NCI-H2107 (cell line): ENCODE data around the gene SPRY4.
"Not testable (repeated sequence)": the region's sequence is repeated elsewhere in the genome, so short reads cannot be mapped to it uniquely, and the experiment has no call there.

Experiments
- DNase-seq: peaks from one replicate; lab custom pipeline; 2025; lab: John Stamatoyannopoulos, UW

The SPRY4 gene

DNA sequence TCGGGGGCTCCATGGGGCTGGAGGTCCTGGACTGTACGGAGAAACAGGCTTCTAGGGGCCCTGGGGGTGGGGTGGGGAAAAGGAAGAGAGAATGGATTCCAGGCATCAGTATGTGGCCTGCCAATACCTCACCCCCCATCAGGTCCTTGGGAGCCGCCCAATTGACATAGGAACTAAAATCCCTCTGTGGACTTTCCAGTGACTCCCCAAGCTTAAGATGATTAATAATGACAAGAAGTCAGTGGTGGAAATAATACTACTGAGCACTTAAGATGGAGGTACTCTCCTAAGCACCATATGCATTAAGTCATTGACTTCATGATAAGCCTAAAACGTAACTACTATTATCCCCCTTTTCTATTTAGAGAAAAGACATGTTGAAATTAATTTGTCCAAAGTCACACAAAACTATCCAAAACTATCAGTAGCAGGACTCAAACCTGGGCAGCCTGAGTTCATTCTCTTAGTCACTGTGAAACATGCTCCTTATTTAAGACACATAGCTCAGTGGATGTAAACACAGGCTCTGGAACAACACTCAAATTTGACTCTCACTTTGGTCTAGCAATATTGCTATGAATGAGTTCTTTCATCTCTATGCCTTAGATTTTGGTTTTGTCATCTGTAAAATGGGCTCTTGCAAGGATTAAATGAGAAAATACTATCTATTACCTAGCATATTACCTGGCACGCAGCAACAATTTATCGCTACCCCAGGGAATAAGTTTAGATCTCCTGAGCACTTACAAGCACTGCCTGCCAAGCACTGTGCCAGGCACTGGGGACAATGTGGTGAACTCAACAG lies 9.5 kb downstream of the SPRY4 start:
- no peak for DNase-seq

DNA sequence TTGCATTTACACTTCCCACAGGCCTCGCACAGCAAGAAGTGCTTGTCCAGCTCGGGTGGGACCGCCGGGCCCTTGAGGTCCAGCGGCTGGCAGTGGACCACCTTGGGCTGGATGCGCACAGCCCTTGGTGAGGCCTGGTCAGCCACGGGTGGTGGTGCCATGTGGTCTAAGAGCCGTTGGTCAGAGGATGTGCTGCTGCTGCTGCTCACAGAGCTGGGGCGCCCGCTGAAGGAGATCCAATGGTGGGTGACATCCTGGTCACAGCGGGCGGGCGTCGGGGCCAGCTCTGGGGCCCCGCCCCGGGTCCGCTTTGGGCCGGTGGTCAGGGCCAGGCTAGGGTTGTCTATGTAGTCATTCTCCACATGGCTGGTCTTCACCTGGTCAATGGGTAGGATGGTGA lies 10.2 kb downstream of the SPRY4 start:
- DNase-seq: no peak

DNA sequence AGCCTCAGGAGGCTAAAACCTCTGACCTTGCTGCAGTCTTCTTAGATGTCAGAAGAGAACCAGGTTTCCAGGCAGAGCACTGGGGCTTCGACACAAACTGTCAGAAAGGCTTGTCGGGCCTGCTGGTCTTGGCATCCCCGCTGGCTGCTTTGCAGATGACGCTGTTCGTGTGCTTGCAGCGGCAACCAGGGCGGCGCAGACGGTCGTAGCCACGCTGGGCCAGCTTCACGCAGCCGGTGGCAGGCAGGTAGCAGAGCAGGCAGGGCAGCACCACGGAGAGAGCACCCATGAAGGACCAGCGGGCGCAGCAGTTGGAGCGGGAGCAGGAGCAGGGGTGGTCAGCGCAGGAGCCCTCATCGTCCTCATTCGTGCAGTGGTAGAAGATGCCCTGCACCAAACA lies 10.7 kb downstream of the SPRY4 start:
- DNase-seq: no peak

DNA sequence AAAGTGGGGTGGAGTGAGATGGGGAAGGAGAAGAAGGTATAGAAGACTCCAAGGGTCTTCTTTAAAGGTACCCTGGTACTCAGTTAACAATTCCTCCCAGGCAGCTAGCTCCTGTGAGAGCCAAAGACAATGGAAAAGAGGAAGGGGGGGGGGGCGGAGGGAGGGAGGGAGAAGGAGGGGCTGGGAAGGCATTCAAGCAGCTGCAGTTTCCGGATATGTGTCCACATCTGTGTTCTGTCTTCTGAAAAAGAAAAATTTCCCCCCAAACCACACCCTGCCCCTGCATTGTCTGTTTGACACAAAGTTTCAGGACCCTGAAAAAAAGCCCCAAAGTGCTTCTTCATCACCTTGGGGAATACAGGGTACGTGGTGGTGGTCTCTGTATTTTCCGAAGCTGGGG lies 11.1 kb downstream of the SPRY4 start:
- DNase-seq: no peak

DNA sequence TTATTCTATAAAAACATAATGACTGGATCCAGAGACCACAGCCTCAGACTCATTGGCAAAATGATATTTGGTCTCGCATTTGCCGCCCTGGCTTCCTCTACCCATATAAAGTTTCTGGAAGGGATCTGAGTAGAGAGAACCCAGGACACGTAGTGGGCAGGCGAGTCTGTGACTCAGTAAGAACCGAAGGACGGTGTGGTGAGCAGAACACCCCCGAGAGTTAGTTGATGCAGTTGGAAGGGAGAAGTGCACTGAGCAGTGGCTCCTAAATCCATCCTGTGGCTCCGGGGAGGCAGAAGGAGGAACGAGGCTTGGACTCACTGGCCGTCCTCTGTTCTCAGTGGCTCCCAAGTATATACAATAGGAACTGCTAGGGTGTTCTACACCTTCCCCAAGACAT lies 11.5 kb downstream of the SPRY4 start:
- no peak for DNase-seq

DNA sequence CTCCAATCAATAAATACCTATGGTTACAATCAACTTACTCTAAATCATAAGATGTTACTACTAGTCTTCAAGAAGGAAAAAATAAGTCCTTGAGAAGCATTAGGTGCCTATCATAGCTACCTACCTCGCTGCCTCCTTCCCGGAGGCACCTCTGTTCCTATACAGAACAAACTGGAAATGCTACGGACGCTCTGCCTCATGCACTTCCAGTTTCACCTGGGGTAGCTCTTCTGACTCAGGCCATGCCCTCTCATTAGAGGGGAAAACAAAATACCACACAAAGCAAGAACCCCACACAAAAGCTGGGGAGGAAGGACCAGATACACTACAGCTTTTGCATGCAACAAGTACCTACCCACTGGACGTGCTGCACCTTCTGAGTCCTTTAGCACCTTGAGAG lies 12.4 kb downstream of the SPRY4 start:
- no peak for DNase-seq

DNA sequence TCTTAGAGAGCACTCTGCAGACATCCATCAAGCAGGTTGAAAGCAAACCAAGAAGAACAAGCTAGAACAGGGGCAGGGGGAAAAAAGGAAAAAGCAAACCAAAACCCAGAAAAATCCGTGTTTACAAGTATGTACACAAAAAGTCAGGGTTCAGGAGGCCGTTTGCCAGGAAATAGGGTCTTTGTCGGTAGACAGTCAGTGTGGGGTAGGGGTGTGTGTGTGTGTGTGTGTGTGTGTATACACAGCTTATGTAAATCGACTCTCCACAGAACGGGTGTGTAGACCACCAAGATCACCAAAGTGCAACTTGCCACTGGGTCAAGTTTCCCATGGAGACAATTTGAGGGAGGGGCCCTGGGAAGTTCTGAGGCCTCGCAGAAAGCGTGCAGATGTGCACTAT lies 13.1 kb downstream of the SPRY4 start:
- DNase-seq: no peak

DNA sequence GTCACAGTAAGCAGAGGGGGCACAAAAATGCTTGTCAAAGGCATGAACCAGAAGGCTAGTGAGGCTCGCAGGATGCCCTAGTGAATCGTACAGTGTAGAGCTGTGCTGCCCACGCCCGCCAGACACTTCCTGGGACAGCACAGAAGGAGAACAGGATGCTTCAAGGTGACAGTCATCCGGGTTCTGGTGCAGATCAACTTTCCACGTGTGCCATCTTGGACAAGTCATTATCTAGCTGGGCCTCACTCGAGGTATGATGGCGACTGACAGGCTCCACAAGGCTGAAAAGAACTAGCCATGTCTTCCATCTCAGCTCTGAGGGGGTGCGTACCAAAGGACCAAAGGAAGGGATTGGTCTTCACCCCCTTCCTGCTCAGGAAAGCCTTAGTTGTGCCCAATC lies 14.0 kb downstream of the SPRY4 start:
- no peak for DNase-seq

DNA sequence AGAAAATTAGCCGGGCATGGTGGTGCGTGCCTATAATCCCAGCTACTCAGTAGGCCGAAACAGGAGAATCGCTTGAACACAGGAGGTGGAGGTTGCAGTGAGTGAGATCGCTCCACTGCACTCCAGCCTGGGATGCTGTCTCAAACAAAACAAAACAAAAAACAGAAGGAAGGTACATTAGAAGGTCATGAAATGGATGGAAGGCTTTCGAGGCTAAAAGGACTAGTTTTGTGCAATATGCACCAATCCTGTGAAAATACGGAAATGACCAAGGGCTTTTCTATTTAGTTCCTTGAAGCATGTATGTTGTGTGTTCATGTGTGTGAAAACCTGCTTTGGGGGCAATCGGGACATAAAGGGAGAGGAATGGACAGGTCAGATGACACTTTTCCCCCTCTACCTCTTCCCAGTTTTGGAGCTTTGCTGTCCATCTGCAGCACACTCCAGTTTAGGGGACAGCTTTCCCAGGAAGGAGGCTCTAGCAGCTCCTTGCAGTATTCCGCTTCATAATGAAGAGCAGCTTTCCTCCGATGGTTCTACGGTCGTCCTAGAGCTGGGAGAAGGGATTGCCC lies 15.0 kb downstream of the SPRY4 start:
- DNase-seq: no peak

DNA sequence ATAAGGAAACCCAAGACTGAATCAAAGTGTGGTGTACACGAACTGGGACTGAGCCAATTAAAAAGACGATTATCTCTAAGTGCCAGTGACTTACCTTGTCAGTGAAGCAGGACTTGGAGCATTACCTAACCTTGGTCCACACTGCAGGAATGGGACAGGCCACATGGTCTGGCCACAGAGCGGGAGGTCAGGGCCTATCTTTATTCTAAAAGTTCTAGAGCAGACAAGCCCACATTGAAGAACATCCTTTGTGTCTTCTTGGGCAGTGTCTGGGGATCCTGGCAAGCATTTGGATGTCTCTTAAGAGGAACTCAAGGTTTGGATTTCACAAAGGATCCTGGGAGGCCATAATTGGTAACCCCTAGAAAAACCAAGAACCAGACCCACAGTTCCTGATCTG lies 16.5 kb downstream of the SPRY4 start:
- DNase-seq: no peak

DNA sequence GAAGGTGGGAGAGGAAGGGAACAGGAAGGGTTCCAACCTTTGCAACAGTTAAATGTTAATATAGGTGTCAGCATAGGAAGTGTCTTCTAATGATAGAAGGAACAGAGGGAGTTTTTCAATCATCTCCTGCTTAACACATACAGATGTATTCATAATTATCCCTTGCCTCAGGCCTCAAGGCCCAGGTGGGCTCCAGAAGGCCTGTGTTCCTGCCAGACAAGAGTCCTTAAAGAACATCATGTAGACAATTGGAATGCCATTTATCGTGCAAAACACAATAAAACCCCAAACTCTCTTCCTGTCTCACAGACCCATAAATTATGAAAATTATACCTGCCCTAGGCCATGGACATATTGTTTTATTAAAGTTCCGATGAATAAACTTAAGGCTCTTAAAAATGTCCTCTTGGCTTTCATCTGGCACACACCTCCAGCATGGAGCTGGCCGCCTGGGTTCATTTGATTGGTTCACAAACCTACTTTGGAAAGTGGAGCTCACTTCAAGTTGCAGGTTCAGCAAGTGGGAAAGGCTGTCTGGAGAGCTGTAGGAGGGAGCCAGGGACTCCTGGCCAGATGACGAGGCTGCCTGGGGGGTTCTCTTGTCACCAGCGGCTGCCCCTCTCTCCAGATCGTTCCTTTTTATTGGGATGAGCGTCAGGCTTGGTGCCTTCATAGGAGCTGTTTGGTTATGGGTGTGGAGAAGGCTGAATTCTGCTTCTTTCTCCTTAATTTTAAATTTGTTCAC lies 17.5 kb downstream of the SPRY4 start:
- no peak for DNase-seq

DNA sequence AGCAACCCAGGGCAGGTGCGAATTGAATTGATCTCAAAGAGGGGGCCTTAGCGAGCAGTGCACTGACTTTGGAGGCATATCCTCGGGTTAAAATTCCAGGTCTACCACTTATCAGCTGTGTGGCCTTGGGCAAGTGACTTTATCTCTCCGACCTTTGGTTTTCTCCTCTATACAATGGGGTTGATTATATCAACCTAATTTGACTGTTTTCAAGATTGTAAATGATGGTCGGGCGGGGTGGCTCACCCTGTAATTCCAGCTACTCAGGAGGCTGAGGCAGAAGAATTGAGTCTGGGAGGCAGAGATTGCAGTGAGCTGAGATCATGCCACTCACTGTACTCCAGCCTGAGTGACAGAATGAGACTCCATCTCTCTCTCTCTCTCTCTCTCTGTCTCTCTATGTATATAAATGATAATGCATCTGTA lies 18.7 kb downstream of the SPRY4 start:
- DNase-seq: no peak

DNA sequence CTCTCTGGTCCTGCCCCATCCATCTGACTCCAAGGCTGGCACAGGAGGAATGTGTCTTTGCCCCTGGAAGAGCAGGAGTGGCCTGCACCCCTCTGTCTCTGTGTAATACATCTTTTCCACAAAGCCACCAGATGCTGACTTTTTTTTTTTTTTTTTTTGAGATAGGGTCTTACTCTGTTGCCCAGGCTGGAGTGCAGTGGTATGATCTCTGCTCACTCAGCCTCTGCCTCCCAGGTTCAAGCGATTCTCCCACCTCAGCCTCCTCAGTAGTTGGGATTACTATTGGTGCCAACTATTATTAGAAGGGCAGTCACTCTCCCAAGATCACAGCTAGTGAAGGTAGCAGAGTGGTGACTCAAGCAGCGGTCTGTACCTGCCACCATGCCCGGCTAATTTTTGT lies 19.6 kb downstream of the SPRY4 start:
- no peak for DNase-seq

DNA sequence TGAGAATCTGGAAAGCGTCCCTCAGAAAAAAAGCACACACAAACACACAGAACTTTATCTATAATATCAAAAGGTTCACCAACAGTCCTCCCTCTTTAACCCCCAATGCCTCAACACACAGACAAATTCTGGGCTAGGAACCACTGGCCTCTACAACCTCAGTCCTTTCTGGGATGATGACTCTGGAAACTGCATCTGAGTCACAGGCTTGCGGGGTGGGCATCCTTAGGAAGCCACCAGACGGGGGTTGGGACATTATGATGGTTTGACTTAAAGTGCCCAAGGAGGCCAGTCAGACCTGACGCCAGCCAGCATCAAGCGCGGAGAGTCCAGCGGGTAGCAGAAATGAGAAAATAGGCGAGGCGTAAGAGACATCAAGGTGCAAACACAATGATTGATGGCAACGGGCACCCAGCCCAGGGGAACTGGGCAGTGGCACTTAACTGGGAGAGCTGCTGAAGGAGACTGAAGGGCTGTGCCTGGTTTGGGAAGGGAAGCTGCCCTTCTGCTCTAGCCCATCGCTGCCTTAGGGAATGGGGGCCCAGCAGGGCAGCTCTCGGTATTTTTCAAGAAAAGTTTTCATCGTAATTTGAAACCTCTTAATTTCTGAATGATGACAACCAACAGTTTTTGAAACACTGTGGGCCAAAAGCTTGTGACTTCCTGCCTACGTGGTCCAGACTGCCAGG lies 20.7 kb downstream of the SPRY4 start:
- DNase-seq: no peak

DNA sequence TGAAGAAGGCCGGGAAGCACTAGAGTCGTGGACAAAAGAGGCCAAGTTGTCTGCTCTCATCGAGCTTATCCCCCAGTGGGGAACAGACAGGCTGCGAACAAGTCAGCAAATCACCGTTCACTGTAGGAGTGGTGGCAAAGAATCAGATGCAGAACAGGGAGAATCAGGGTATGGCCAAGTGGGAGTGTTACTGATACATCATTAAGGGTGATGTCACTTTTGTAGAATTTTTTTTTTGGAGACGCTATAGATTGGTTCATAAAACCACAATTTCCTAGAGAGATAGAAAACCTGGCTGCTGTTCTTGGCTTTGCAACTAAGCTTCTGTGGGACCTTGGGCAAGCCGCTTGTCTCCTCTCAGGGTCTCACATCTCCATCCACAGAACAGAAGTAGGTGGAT lies 21.3 kb downstream of the SPRY4 start:
- no peak for DNase-seq

DNA sequence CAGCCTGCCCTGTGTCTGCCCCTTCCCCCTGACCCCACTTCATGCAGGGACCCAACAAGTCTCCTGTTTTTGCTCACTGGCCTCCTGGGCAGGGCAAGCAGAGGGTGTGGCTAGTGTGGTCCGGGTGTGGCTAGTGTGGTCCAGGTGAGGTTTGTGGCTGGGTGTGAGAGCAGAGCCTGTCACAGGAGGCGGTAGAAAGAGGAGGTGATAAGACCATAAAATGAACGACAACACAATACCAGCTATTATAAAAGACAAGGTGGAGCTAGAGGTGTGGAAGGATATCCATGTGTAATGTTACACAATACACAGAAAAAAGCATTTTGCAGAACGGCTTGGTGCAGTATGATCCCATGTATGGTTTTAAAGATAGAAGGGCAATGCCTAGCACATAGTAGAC lies 23.3 kb downstream of the SPRY4 start:
- DNase-seq: no peak

DNA sequence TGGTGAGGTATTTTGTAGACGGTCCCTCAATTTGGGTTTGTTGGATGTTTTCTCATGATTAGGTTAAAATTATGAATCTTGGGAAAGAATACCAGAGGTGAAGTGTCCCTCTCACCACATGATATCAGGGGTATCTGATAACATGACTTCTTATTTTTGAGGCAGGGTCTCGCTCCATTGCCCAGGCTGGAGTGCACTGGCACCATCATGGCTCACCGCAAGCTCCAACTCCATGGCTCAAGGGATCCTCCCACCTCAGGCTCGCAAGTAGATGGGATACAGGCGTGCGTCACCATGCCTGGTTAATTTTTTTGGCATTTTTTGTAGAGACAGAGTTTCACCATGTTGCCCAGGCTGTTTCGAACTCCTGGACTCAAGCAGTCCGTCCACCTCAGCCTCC lies 24.1 kb downstream of the SPRY4 start:
- DNase-seq: no peak

DNA sequence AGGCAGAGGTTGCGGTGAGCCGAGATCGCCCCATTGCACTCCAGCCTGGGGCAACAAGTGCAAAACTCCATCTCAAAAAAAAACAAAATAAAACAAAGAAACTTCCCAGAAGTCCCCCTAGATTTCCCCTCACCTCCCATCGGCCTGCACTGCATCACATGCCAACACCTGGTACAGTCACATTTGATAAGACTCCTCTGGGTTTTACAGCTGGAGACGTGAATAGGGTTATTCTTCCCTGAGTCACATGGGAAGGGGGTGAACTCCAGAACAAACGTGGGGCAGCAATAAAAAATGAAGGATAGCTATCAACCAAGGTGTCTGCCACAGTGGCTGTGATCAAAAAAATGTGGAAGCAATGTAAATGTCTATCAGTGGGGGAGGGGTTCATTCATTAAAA lies 26.0 kb downstream of the SPRY4 start:
- DNase-seq: no peak

DNA sequence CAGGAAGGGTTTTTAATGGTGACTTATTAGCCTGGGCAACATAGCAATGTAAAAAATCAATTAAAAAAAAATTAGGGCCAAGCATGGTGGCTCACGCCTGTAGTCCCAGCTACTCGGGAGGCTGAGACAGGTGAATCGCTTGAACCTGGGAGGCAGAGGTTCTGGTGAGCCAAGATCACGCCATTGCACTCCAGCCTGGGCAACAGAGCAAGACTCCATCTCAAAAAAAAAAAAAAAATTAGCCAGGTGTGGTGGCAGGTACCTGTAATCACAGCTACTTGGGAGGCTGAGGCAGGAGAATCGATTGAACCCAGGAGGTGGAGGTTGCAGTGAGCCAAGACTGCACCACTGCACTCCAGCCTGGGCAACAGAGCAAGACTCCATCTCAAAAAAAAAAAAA lies 27.0 kb downstream of the SPRY4 start:
- DNase-seq: not testable (repeated sequence)

DNA sequence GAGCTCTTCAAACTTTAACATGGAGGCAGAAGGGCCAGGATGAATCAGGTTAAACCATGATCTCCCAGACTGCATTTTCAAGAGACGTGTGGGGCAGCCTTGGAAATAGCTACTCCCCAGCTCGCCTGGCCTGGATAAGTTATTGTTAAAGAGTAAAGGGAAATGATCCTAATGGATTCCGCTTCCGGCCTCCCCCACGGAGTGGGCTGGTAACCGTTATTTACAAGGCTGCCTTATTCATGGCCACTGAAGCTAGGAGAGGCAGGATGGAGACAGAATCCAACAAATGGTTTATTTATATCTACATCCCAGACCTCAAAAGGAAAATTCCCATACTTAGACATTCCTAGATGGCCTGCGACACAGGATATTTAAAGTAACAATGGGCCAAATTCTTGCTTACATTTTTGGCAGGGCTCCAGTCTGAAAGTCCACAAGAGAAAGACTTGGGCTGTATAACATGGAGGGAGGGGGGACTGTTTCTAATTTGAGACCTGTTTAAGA lies 27.9 kb downstream of the SPRY4 start:
- no peak for DNase-seq

DNA sequence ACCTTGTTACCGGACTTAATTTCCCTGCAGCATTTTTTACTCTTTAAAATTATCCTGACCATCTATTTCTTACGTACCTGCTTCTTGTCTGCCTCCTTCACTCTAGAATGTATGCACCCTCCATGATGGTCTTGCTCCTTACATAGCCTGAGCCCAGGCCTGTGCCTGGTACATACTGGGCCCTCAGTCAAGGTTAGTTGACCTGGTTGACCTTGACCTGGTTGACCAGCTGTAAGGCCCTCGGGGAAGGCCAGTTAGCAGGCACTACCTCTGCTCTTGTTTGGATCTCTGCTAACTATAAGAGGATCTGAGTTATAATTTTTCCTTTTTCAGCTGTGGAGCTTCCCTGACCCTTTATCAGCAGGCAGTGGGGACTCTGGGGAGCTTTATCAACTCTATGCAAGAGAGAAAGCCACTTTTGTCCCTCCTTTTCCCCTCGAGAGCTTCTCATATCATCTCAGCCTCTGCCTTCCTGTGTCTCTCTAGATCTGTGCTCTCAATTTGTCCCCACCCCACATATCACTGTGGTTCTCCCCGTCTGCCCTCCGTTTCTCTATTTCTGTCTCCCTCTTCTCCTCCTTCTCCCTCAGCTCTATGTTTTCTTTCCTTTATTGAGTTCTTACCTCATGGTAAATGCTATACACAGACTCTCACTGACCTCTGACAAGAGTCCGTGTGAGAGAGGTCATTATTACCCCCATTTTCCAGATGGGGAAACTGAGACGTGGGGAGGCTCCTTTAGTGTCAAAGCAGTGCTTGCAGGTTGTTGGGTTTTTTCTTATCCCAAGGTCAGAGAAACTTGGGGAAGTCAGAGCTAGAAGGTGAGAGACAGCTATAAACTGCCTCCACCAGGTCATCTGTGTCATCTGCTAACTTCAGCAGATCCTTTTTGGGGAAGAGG lies 28.6 kb downstream of the SPRY4 start:
- no peak for DNase-seq
